SK-N-SH treated with all-trans-retinoic acid at 6 μM for 48 hours (cell line): Measurements from ENCODE around the gene FRYL.

Experiments
- GLIS3 ChIP-seq: fragments of 250-450 bp; sonication (Bioruptor Pico); IDR thresholded peaks from 2 replicates; pipeline ENCODE4 v1.5.0; 2020; ENCODE audit warnings: mild to moderate bottlenecking, moderate library complexity
- OSR1 ChIP-seq: fragments of 250-450 bp; sonication (Bioruptor Pico); IDR thresholded peaks from 2 replicates; pipeline ENCODE4 v1.8.0; 2022; ENCODE audit warnings: moderate library complexity, mild to moderate bottlenecking, inconsistent platforms
- PPARA ChIP-seq: fragments of 250-450 bp; sonication (Bioruptor Pico); IDR thresholded peaks from 2 replicates; pipeline ENCODE4 v1.5.0; 2020; ENCODE audit warnings: mild to moderate bottlenecking, borderline replicate concordance
- RARB ChIP-seq: fragments of 250-450 bp; sonication (Bioruptor Pico); IDR thresholded peaks from 2 replicates; pipeline ENCODE4 v1.8.0; 2021; ENCODE audit warnings: mild to moderate bottlenecking, moderate library complexity
- TCF4 ChIP-seq: fragments of 250-450 bp; sonication (Bioruptor Pico); IDR thresholded peaks from 2 replicates; pipeline ENCODE4 v1.8.0; 2021; ENCODE audit warnings: mild to moderate bottlenecking, moderate library complexity, borderline replicate concordance
- TOX ChIP-seq: fragments of 250-450 bp; sonication (Bioruptor Pico); IDR thresholded peaks from 2 replicates; pipeline ENCODE4 v1.8.0; 2021; ENCODE audit warnings: mild to moderate bottlenecking, moderate library complexity, borderline replicate concordance

DNA sequence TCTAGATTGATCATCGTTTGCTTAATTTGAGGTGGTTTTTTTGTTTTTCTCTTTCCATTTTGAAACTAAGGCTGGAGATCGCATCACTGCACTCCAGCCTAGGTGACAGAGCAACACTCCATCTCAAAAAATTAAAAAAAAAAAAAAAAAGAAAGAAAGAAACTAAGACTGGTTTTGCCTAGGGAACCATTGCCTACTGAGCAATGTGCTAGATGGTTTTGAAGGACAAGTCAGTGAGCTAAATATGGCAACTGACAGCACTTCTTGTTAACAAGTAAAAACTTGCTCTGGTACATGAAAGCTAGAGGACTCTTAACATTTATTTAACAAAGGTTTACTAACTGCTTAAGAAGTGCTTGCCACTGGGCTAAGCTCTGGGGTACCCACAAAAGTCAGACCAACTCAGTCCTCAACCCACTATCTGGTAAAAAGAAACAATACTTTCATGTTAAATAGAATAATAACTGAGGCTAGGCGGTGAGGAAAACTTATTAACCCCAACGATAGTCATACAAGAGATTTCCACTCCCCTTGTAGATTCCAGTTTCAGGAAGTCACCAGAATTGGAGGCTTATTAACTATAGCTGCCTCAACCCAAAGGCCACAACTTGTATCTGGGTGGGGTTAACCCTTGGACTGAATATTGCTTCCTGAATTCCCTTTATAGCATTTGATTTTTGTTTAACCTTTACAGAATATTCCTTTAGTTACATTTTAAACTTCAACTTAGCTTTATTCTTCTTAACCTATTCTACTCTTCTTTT, 111.6 kb downstream of the FRYL start:
- TF ChIP-seq RARB (CRISPR knock-in tag) (no peak), GLIS3 (CRISPR knock-in tag) (no peak), TCF4 (CRISPR knock-in tag) (no peak), PPARA (CRISPR knock-in tag) (no peak), TOX (CRISPR knock-in tag) (no peak), OSR1 (CRISPR knock-in tag) (no peak)
